Smooth muscle cell (in vitro differentiated cells): ENCODE measurements around the gene MIEF1. TPM values are rescaled to one million over a fixed set of nuclear protein-coding genes. Genes with fewer than 3 reads are reported as not detected.

Experiments used
- DNase-seq: peaks from one replicate; lab custom pipeline; 2025; ENCODE audit not compliant: unreplicated experiment; lab: John Stamatoyannopoulos, UW
- H2AFZ ChIP-seq: fragments of 200-600 bp; sonication (generic); 2 replicates; pipeline ENCODE4 v1.6.0; 2016; ENCODE audit warnings: antibody characterized with exemption, low read depth, mild to moderate bottlenecking
- H3F3A ChIP-seq: fragments of 200-600 bp; sonication (generic); 2 replicates; pipeline ENCODE4 v1.6.0; 2017; ENCODE audit warnings: antibody characterized with exemption, low read depth
- H3K27ac ChIP-seq: fragments of 200-600 bp; sonication (generic); 2 replicates; pipeline ENCODE4 v1.5.1; 2016; ENCODE audit warnings: low read depth, mild to moderate bottlenecking
- H3K27me3 ChIP-seq: fragments of 200-600 bp; sonication (generic); 2 replicates; pipeline ENCODE4 v1.6.1; 2016; ENCODE audit warnings: low read depth, mild to moderate bottlenecking
- H3K36me3 ChIP-seq: fragments of 200-600 bp; sonication (generic); 2 replicates; pipeline ENCODE4 v1.5.1; 2016; ENCODE audit warnings: low read depth
- H3K4me1 ChIP-seq: fragments of 200-600 bp; sonication (generic); 2 replicates; pipeline ENCODE4 v1.5.1; 2016; ENCODE audit warnings: low read depth
- H3K4me2 ChIP-seq: fragments of 200-600 bp; sonication (generic); 2 replicates; pipeline ENCODE4 v1.6.0; 2016; ENCODE audit warnings: mild to moderate bottlenecking
- H3K4me3 ChIP-seq: fragments of 200-600 bp; sonication (generic); 2 replicates; pipeline ENCODE4 v1.5.1; 2016; ENCODE audit warnings: mild to moderate bottlenecking
- H3K79me2 ChIP-seq: fragments of 200-600 bp; sonication (generic); 2 replicates; pipeline ENCODE4 v1.6.0; 2016; ENCODE audit warnings: low read depth, mild to moderate bottlenecking
- H3K9ac ChIP-seq: fragments of 200-600 bp; sonication (generic); 2 replicates; pipeline ENCODE4 v1.6.0; 2016; ENCODE audit warnings: low read depth
- H3K9me3 ChIP-seq: fragments of 200-600 bp; sonication (generic); replicated peaks from 2 replicates; pipeline ENCODE4 v1.5.1; 2016; ENCODE audit warnings: low read depth
- H4K20me1 ChIP-seq: fragments of 200-600 bp; sonication (generic); 2 replicates; pipeline ENCODE4 v1.6.0; 2016; ENCODE audit warnings: low read depth
- WGBS: methylation state at CpG from one replicate; pipeline ENCODE4 v1.1.7; 2016; ENCODE audit warnings: low lambda C conversion rate; 5-methylcytosine and 5-hydroxymethylcytosine counted together
- polyA plus RNA-seq: library from polyadenylated mRNA; unstranded; fragments of >200 nt; fragmentation: Nextera tagmentation; extraction: Ambion mirVana; gene quantifications from 2 replicates; pipeline ENCODE4 v1.2.1, GENCODE V29; 2016
- total RNA-seq: library from RNA; depleted of rRNA; stranded (reverse); fragments of >200 nt; gene quantifications from 2 replicates; pipeline ENCODE4 v1.2.3, GENCODE V29; 2014
- TF ChIP-seq, protein P1 (sequence below): fragments of 200-600 bp; sonication (generic); IDR thresholded peaks from 2 replicates; pipeline ENCODE4 v1.5.1; 2017; ENCODE audit warnings: borderline replicate concordance, mild to moderate bottlenecking, antibody characterized with exemption; ENCODE audit not compliant: insufficient read depth, poor library complexity, severe bottlenecking

MIEF1 gene
- total and polyA plus RNA-seq, 2 experiments from 2014 or later = 11.1 to 14.5 TPM

GRCh38 chr22:39567135-39567946, 65.3 kb downstream of the MIEF1 start:
- no peak overlapping the region for H3K27ac ChIP-seq
- no peak overlapping the region for H3K9ac ChIP-seq
- no peak overlapping the region for H2AFZ ChIP-seq
- no peak overlapping the region for H3K4me3 ChIP-seq
- TF ChIP-seq, protein P1, sequence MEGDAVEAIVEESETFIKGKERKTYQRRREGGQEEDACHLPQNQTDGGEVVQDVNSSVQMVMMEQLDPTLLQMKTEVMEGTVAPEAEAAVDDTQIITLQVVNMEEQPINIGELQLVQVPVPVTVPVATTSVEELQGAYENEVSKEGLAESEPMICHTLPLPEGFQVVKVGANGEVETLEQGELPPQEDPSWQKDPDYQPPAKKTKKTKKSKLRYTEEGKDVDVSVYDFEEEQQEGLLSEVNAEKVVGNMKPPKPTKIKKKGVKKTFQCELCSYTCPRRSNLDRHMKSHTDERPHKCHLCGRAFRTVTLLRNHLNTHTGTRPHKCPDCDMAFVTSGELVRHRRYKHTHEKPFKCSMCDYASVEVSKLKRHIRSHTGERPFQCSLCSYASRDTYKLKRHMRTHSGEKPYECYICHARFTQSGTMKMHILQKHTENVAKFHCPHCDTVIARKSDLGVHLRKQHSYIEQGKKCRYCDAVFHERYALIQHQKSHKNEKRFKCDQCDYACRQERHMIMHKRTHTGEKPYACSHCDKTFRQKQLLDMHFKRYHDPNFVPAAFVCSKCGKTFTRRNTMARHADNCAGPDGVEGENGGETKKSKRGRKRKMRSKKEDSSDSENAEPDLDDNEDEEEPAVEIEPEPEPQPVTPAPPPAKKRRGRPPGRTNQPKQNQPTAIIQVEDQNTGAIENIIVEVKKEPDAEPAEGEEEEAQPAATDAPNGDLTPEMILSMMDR = no peak
- WGBS = 87% methylated on average over 14 of the region's 14 CpGs
- H3K36me3 ChIP-seq = no peaks in the 10 kb centered on the region
- no peaks in the 10 kb centered on the region for H4K20me1 ChIP-seq
- DNase-seq = no peak
- no peaks in the 10 kb centered on the region for H3K79me2 ChIP-seq
- peaks cover 5% of the 10 kb centered on the region for H3K27me3 ChIP-seq
- no peak overlapping the region for H3K4me2 ChIP-seq
- no peaks in the 10 kb centered on the region for H3F3A ChIP-seq
- no peaks in the 10 kb centered on the region for H3K4me1 ChIP-seq
- H3K9me3 ChIP-seq = no peaks in the 10 kb centered on the region

Other genes starting within 250 kb of the MIEF1 start
- 1,022 and 1,136 TPM in 2 replicates for gene RPL3, start 182.7 kb upstream of the MIEF1 start, total RNA-seq
- gene RPL3, start 182.7 kb upstream of the MIEF1 start, polyA plus RNA-seq = 717 and 749 TPM in 2 replicates
- gene SYNGR1, start 152.3 kb upstream of the MIEF1 start, total RNA-seq = 12.0 and 26.7 TPM in 2 replicates
- gene SYNGR1, start 152.3 kb upstream of the MIEF1 start, polyA plus RNA-seq = 55.7 and 58.0 TPM in 2 replicates
- 12.9 and 14.8 TPM in 2 replicates for gene TAB1, start 102.5 kb upstream of the MIEF1 start, total RNA-seq
- gene TAB1, start 102.5 kb upstream of the MIEF1 start, polyA plus RNA-seq = 11.1 and 13.6 TPM in 2 replicates
- gene MGAT3, start 45.3 kb upstream of the MIEF1 start, total RNA-seq = 7.8 and 9.4 TPM in 2 replicates
- 3.9 and 4.4 TPM in 2 replicates for gene MGAT3, start 45.3 kb upstream of the MIEF1 start, polyA plus RNA-seq
- gene ATF4, start 18.3 kb downstream of the MIEF1 start, total RNA-seq = 421 and 443 TPM in 2 replicates
- gene ATF4, start 18.3 kb downstream of the MIEF1 start, polyA plus RNA-seq = 288 and 339 TPM in 2 replicates
- gene RPS19BP1, start 30.5 kb downstream of the MIEF1 start, total RNA-seq = 42.8 and 71.6 TPM in 2 replicates
- 97.1 and 115 TPM in 2 replicates for gene RPS19BP1, start 30.5 kb downstream of the MIEF1 start, polyA plus RNA-seq
- not detected in 2 replicates for gene CACNA1I, start 68.5 kb downstream of the MIEF1 start, total RNA-seq
- gene CACNA1I, start 68.5 kb downstream of the MIEF1 start, polyA plus RNA-seq = not detected in 2 replicates